Suprapubic skin (tissue), 4 donors: ENCODE data around the gene PNPLA2.

Source experiments
- CTCF ChIP-seq, 2 donors: fragments of 200-600 bp in 1 of 2; fragments of 450-650 bp in 1 of 2; sonication (generic) in 1 of 2; IDR thresholded peaks; one replicate each; pipeline ENCODE4 v1.5.1; 2016 to 2019; ENCODE audit warnings: antibody characterized with exemption in 2 of 2, mild to moderate bottlenecking in 1 of 2, moderate library complexity in 1 of 2
- POLR2A ChIP-seq, 2 donors: fragments of 450-650 bp; IDR thresholded peaks; one replicate each; pipeline ENCODE4 v1.6.1; 2017; ENCODE audit warnings: antibody characterized with exemption in 2 of 2, mild to moderate bottlenecking in 2 of 2, moderate library complexity in 2 of 2
- POLR2AphosphoS5 ChIP-seq, 3 donors: sonication (generic); formaldehyde crosslinking; IDR thresholded peaks; one replicate each; pipeline ENCODE4 v1.6.1; 2017; ENCODE audit warnings: antibody characterized with exemption in 3 of 3

GRCh38 chr11:800473-800872 lies 18.2 kb upstream of the PNPLA2 start:
- TF ChIP-seq POLR2AphosphoS5 (IDR thresholded peaks at IDR 0.05) (no peak), CTCF (IDR thresholded peaks at IDR 0.05) (no peak), POLR2A (IDR thresholded peaks at IDR 0.05) (no peak)
